ENCODE results near the gene GABRD.

The GABRD gene

GRCh38 chr1:2053784-2054376 lies 34.7 kb downstream of the GABRD start:
- DNase-seq (ENCODE audit: low read depth), result no peak

- no peak for DNase-seq (ENCODE audit: low read depth)
Measured at GRCh38 chr1:2054560-2054959, 35.4 kb downstream of the GABRD start.

- DNase-seq (ENCODE audit: low read depth), result no peak
Measured at GRCh38 chr1:2055911-2056575, 36.9 kb downstream of the GABRD start.

GRCh38 chr1:2056955-2057590 lies 37.9 kb downstream of the GABRD start:
- no peak for DNase-seq (ENCODE audit: low read depth)

GRCh38 chr1:2059290-2059953 lies 40.3 kb downstream of the GABRD start:
- no peak for DNase-seq (ENCODE audit: low read depth)

- no peak for DNase-seq (ENCODE audit: low read depth)
Measured at GRCh38 chr1:2060072-2060471, 40.9 kb downstream of the GABRD start.

- DNase-seq (ENCODE audit: low read depth), result no peak
Measured at GRCh38 chr1:2060535-2060934, 41.4 kb downstream of the GABRD start.

DNA sequence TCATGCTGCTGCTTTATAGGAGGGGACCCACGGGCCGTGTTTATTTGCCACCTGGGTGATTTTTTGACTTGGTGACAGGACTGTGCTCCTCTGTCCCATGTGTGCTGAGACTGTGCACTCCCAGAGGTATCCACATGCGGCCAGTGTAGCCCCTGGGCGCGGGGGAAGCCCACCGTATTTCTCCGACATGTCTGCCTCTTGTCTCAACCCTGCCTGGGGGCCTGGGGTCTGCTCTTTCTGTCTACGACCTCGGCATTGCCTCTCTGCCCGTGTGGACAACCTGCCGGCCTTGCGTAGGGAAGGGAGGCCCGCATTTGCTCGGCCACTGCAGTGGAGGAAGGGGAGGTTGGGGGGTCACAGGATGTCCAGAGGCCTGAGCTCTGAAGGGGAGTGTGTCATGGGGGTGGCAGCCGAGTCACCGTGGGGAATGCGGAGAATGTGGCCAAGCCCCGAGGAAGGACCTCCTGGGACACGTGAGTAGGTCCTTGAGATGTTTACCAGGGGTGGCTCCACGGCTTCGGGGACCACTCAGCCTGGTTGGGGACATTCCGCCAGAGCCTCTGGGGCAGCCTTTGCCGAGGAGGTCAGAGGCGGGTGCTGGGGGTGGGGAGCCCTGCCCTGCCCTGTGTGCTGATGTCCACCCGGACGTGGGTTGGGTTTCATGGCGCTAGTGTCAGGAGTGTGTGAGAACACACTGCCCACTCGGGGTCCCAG lies 42.1 kb downstream of the GABRD start:
- DNase-seq (ENCODE audit: low read depth), result no peak

- no peak for DNase-seq (ENCODE audit: low read depth)
Measured at GRCh38 chr1:2065699-2066098, 46.6 kb downstream of the GABRD start.

DNA sequence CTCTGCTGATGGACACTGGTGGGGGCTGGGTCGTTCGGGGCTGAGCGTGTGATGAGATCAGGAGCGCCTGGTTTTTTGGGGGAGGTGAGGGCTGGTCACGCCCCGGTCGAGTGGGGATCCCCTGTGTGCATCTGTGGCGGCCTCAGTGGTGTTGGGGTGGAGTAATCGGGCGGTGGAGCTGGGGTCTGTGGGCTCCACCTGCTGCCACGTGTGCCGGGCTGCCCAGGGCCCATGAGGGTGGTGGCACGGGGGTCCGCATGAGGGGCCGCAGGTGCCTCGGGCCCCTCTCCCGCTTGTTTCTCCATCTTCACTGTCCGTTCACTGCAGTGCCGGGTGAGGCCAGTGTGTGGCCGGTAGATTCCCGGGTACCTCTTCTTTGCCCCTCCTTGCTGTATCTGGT lies 48.2 kb downstream of the GABRD start:
- DNase-seq (ENCODE audit: low read depth), result no peak

- no peak for DNase-seq (ENCODE audit: low read depth)
Measured at GRCh38 chr1:2067981-2068380, 48.8 kb downstream of the GABRD start.

GRCh38 chr1:2068951-2069350 lies 49.8 kb downstream of the GABRD start:
- DNase-seq (ENCODE audit: low read depth), result no peak

- no peak for DNase-seq (ENCODE audit: low read depth)
Measured at GRCh38 chr1:2070016-2070415, 50.9 kb downstream of the GABRD start.

DNA sequence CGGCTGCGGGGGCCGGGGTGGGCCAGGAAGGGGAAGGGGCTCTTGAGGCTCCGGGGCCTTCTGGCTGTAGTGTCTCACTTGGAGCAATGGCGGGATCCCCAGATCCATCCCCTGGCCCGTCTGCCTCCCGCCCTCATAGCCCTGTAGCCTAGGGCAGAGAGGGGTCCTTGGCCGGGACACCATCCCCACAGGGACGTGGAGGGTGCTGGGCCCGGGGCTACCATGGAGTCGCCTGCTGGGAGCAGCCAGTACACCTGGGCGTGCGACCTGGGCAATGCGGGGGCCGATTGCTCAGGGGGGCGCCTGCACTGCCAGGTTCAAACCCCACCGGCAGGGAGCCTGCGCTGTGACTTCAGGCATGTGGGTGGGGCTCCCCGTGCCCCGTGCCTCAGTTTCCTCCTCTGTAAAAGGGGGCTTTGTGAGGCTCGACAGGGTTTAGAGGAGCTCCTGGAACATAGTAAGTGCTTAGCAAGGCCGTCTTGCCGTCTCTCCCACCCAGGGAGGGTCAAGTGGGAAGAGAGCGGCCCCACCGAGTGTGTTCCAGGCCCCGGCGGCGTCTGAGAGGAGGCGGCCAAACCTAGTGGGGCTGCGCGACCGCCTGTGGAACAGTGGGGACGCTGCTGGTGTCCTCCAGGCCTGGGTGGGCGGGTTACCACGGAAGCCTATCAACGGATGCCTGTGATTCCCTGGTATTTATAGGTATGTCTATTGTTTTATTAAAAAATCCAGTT lies 51.8 kb downstream of the GABRD start:
- DNase-seq (ENCODE audit: low read depth), result no peak

GRCh38 chr1:2072109-2072806 lies 53.1 kb downstream of the GABRD start:
- DNase-seq (ENCODE audit: low read depth), result no peak

DNA sequence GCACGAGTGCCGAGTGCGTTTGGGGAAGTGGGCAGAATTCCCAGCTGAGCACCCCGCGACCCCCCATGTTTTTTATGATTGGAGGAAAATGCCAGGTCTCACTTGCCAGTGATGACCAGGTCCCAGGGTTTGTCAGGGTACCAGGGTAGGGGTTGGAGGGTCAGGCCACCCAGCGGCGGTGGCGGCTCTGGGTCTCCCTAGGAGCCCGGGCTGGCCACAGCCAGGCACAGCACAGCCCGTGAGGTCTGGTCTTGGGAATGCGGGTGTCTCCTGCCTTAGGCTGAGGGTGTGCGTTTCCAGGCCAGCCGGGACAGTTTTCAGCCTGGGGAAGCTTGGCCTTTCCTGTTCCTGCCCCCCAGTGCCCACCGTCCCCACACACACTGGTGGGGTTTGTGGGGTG lies 53.7 kb downstream of the GABRD start:
- DNase-seq (ENCODE audit: low read depth), result no peak

- DNase-seq (ENCODE audit: low read depth), result no peak
Measured at GRCh38 chr1:2073382-2074230, 54.5 kb downstream of the GABRD start.

DNA sequence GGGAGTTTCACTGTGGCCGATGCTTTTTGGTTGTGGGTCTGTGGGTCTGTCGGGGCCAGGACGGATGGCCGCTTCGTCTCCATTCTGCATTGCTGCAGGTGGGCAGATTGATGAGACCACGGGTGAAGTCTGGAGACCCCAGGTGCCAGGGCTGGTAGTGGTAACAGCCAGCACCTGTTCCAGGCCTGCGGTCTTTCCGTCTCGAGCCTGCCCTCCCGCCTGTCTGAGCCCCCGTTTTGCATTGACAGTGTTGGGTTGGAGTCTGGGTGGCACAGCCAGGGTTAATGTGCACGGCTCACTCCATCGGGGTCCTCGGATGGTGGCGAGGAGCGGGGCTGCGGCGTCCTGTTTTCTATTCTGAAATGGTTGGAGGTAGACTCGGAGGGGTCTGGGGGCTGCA lies 55.3 kb downstream of the GABRD start:
- DNase-seq (ENCODE audit: low read depth), result no peak

GRCh38 chr1:2074944-2075740 lies 56.0 kb downstream of the GABRD start:
- no peak for DNase-seq (ENCODE audit: low read depth)
